Endothelial cell of umbilical vein (primary cell): ENCODE results near the gene IGF2R.

ENCODE experiments used
- EZH2 ChIP-seq: IDR thresholded peaks from 2 replicates; pipeline ENCODE4 v1.6.1; 2012; ENCODE audit warnings: borderline replicate concordance, low read depth, mild to moderate bottlenecking, moderate library complexity, low read length, inconsistent platforms; ENCODE audit not compliant: severe bottlenecking
- FOS ChIP-seq: IDR thresholded peaks from 2 replicates; pipeline ENCODE4 v1.6.1; 2011; ENCODE audit warnings: mild to moderate bottlenecking, low read length, moderate library complexity, borderline replicate concordance; ENCODE audit not compliant: insufficient read depth
- JUN ChIP-seq: IDR thresholded peaks from 2 replicates; pipeline ENCODE4 v1.6.1; 2011; ENCODE audit warnings: borderline replicate concordance, low read depth; ENCODE audit not compliant: insufficient read length, insufficient read depth
- MYC ChIP-seq: IDR thresholded peaks from one replicate; pipeline ENCODE4 v1.6.1; 2011; ENCODE audit warnings: mild to moderate bottlenecking, low read depth, low read length
- POLR2A ChIP-seq: IDR thresholded peaks from 2 replicates; pipeline ENCODE4 v1.6.1; 2012; ENCODE audit warnings: low read depth, mild to moderate bottlenecking, control low read depth, low read length
- POLR2AphosphoS5 ChIP-seq: IDR thresholded peaks from 2 replicates; pipeline ENCODE4 v1.6.1; 2012; ENCODE audit warnings: low read depth, mild to moderate bottlenecking, control low read depth, low read length, moderate library complexity; ENCODE audit not compliant: insufficient read depth
- TF ChIP-seq, protein P1 (sequence below), 2 donors: IDR thresholded peaks; 1 replicate in 1 of 2; 2 replicates in 1 of 2; pipeline ENCODE4 v1.5.1; 2011; ENCODE audit warnings: low read length in 2 of 2, mild to moderate bottlenecking in 2 of 2, moderate library complexity in 2 of 2, control low read depth in 1 of 2, inconsistent platforms in 1 of 2, low read depth in 1 of 2; ENCODE audit not compliant: insufficient read depth in 1 of 2; ENCODE audit errors: extremely low read depth in 1 of 2
- TF ChIP-seq, protein P2 (sequence below): IDR thresholded peaks from 2 replicates; pipeline ENCODE4 v1.6.1; 2011; ENCODE audit not compliant: insufficient read depth, insufficient read length

DNA sequence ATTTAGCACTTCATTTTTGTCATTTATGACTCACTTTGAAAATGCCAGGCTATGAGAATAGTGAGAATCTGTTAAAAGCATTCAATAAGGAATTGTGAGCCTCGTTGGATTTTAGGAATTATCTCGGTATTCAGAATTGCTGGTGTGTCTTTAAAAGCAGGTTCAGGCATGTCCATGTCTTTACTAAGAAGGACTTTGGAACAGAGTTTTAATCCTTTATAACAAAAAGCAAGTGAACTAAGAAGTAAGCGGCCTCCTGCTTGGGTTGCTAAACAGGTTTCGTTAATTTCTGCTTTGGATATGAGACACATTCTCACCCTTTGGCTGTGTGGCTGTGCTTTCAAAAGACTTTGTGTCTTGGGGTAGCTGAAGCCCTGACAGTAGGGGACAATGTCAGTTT is 74.9 kb downstream of the IGF2R start:
- TF ChIP-seq POLR2AphosphoS5 (no peak), POLR2A (no peak), EZH2 (no peak), JUN (no peak), FOS (no peak), MYC (no peak)
- TF ChIP-seq, protein P1, sequence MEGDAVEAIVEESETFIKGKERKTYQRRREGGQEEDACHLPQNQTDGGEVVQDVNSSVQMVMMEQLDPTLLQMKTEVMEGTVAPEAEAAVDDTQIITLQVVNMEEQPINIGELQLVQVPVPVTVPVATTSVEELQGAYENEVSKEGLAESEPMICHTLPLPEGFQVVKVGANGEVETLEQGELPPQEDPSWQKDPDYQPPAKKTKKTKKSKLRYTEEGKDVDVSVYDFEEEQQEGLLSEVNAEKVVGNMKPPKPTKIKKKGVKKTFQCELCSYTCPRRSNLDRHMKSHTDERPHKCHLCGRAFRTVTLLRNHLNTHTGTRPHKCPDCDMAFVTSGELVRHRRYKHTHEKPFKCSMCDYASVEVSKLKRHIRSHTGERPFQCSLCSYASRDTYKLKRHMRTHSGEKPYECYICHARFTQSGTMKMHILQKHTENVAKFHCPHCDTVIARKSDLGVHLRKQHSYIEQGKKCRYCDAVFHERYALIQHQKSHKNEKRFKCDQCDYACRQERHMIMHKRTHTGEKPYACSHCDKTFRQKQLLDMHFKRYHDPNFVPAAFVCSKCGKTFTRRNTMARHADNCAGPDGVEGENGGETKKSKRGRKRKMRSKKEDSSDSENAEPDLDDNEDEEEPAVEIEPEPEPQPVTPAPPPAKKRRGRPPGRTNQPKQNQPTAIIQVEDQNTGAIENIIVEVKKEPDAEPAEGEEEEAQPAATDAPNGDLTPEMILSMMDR (IDR thresholded peaks at IDR 0.05; ENCODE audit: extremely low read depth in 1 of 2, insufficient read depth in 1 of 2, low read depth in 1 of 2, low read length in 2 of 2): no peak
- TF ChIP-seq, protein P2, sequence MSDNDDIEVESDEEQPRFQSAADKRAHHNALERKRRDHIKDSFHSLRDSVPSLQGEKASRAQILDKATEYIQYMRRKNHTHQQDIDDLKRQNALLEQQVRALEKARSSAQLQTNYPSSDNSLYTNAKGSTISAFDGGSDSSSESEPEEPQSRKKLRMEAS: no peak
